GM23338 (cell line): ENCODE results near the gene SMCO2. TPM values are rescaled to one million over a fixed set of nuclear protein-coding genes. Genes with fewer than 3 reads are reported as not detected.

ENCODE experiments used
- ATAC-seq: fragments of 200-7000 bp; cut with Tn5 transposase; 3 replicates; pipeline ENCODE4 v1.9.1; 2020
- DNase-seq: peaks from one replicate; pipeline ENCODE4 v3.0.0-alpha.2; 2015; ENCODE audit warnings: low spot score
- H2AFZ ChIP-seq: fragments of 200-600 bp; sonication (generic); 2 replicates; pipeline ENCODE4 v1.8.0; 2016; ENCODE audit warnings: antibody characterized with exemption, mild to moderate bottlenecking, moderate library complexity
- H3F3A ChIP-seq: fragments of 200-600 bp; sonication (generic); replicated peaks from 2 replicates; pipeline ENCODE4 v1.8.0; 2017; ENCODE audit warnings: antibody characterized with exemption, mixed run types, low read depth
- H3K27ac ChIP-seq: fragments of 200-600 bp; sonication (generic); 2 replicates; pipeline ENCODE4 v1.6.1; 2016; ENCODE audit warnings: low read depth
- H3K27me3 ChIP-seq: fragments of 200-600 bp; sonication (generic); 2 replicates; pipeline ENCODE4 v1.8.0; 2016; ENCODE audit warnings: mild to moderate bottlenecking, mixed run types, moderate library complexity; ENCODE audit not compliant: insufficient read depth
- H3K36me3 ChIP-seq: fragments of 200-600 bp; sonication (generic); 2 replicates; pipeline ENCODE4 v1.8.0; 2016; ENCODE audit warnings: mild to moderate bottlenecking; ENCODE audit not compliant: insufficient read depth
- H3K4me1 ChIP-seq: fragments of 200-600 bp; sonication (generic); 2 replicates; pipeline ENCODE4 v1.8.0; 2016; ENCODE audit warnings: mild to moderate bottlenecking, moderate library complexity; ENCODE audit not compliant: insufficient read depth
- H3K4me2 ChIP-seq: fragments of 200-600 bp; sonication (generic); 2 replicates; pipeline ENCODE4 v1.7.1; 2017; ENCODE audit warnings: mixed run types
- H3K4me3 ChIP-seq: fragments of 200-600 bp; sonication (generic); 2 replicates; pipeline ENCODE4 v1.6.1; 2016; ENCODE audit warnings: mixed run types
- H3K79me2 ChIP-seq: fragments of 200-600 bp; sonication (generic); replicated peaks from 2 replicates; pipeline ENCODE4 v1.8.0; 2017; ENCODE audit warnings: mild to moderate bottlenecking; ENCODE audit not compliant: insufficient read depth
- H3K9me2 ChIP-seq: fragments of 200-600 bp; sonication (generic); 2 replicates; pipeline ENCODE4 v1.8.0; 2017; ENCODE audit not compliant: insufficient read depth
- H4K20me1 ChIP-seq: fragments of 200-600 bp; sonication (generic); replicated peaks from 2 replicates; pipeline ENCODE4 v1.8.0; 2017; ENCODE audit warnings: mild to moderate bottlenecking; ENCODE audit not compliant: insufficient read depth
- H3K27ac Mint-ChIP-seq: 2 replicates; pipeline ENCODE4 v1.8.0; 2020; ENCODE audit warnings: inconsistent platforms, mild to moderate bottlenecking, moderate library complexity, mixed read lengths
- H3K27me3 Mint-ChIP-seq: 3 replicates; pipeline ENCODE4 v1.8.0; 2022; ENCODE audit warnings: low read depth, mild to moderate bottlenecking, moderate library complexity, mixed read lengths, inconsistent platforms; ENCODE audit not compliant: insufficient read depth, poor library complexity
- H3K36me3 Mint-ChIP-seq: 3 replicates; pipeline ENCODE4 v1.8.0; 2021; ENCODE audit warnings: low read depth, mild to moderate bottlenecking, inconsistent platforms, moderate library complexity, mixed read lengths
- H3K4me1 Mint-ChIP-seq: 3 replicates; pipeline ENCODE4 v1.8.0; 2020; ENCODE audit warnings: mild to moderate bottlenecking, inconsistent platforms, mixed read lengths
- H3K4me3 Mint-ChIP-seq: 3 replicates; pipeline ENCODE4 v1.8.0; 2021; ENCODE audit warnings: moderate library complexity, mild to moderate bottlenecking, inconsistent platforms, mixed read lengths
- H3K9me3 Mint-ChIP-seq: 3 replicates; pipeline ENCODE4 v1.8.0; 2020; ENCODE audit warnings: moderate library complexity, mild to moderate bottlenecking, inconsistent platforms, mixed read lengths
- CREB1 ChIP-seq: fragments of 250-450 bp; sonication (Bioruptor Pico); IDR thresholded peaks from 2 replicates; pipeline ENCODE4 v1.5.0; 2020; ENCODE audit warnings: low read depth, mild to moderate bottlenecking, moderate library complexity
- ETS1 ChIP-seq: IDR thresholded peaks from 2 replicates; pipeline ENCODE4 v1.6.1; 2016; ENCODE audit warnings: antibody characterized with exemption
- JUNB ChIP-seq: IDR thresholded peaks from one replicate; pipeline ENCODE4 v1.6.1; 2016; ENCODE audit warnings: antibody characterized with exemption; ENCODE audit not compliant: unreplicated experiment
- NANOG ChIP-seq: IDR thresholded peaks from 2 replicates; pipeline ENCODE4 v1.6.1; 2016; ENCODE audit warnings: antibody characterized with exemption, borderline replicate concordance
- POLR2AphosphoS5 ChIP-seq: IDR thresholded peaks from 2 replicates; pipeline ENCODE4 v1.6.1; 2016; ENCODE audit warnings: antibody characterized with exemption, low read depth
- REST ChIP-seq: IDR thresholded peaks from one replicate; pipeline ENCODE4 v1.6.1; 2018; ENCODE audit warnings: antibody characterized with exemption; ENCODE audit not compliant: unreplicated experiment
- STAT1 ChIP-seq: IDR thresholded peaks from one replicate; pipeline ENCODE4 v1.6.1; 2016; ENCODE audit warnings: antibody characterized with exemption; ENCODE audit not compliant: unreplicated experiment
- ZNF114 ChIP-seq: fragments of 250-450 bp; sonication (Bioruptor Pico); IDR thresholded peaks from 2 replicates; pipeline ENCODE4 v1.5.0; 2020; ENCODE audit warnings: mild to moderate bottlenecking, moderate library complexity
- ZNF331 ChIP-seq: fragments of 250-450 bp; sonication (Bioruptor Pico); IDR thresholded peaks from 2 replicates; pipeline ENCODE4 v1.5.0; 2020; ENCODE audit warnings: low read depth, mild to moderate bottlenecking, moderate library complexity
- ZNF462 ChIP-seq: fragments of 250-450 bp; sonication (Bioruptor Pico); IDR thresholded peaks from 2 replicates; pipeline ENCODE4 v1.5.0; 2020; ENCODE audit warnings: mild to moderate bottlenecking, moderate library complexity
- polyA plus RNA-seq: library from polyadenylated mRNA; unstranded; fragments of >200 nt; fragmentation: Nextera tagmentation; extraction: Ambion mirVana; gene quantifications from 2 replicates; pipeline ENCODE4 v1.2.1, GENCODE V29; 2016
- total RNA-seq: library from RNA; depleted of rRNA; stranded (reverse); fragments of >200 nt; shearing (Covaris generic); gene quantifications from 2 replicates; pipeline ENCODE4 v1.2.3, GENCODE V29; 2014

SMCO2 gene
- total and polyA plus RNA-seq, 2 experiments from 2014 or later = 0.86 TPM; not detected in 1

- no peak for TF ChIP-seq CREB1 (CRISPR knock-in tag)
Observed at GRCh38 chr12:27516625-27517024, 70.1 kb downstream of the SMCO2 start (continued).

GRCh38 chr12:27517546-27517945, 71.0 kb downstream of the SMCO2 start:
- H3K27me3 ChIP-seq = no peaks in the 10 kb centered on the region
- no peak overlapping the region for H3K4me3 Mint-ChIP-seq
- DNase-seq (no peak), ATAC-seq (no peak)
- no peaks in the 10 kb centered on the region for H3K36me3 Mint-ChIP-seq
- H3K4me3 ChIP-seq = no peak overlapping the region
- H3K4me1 ChIP-seq = peaks cover 23% of the 10 kb centered on the region
- H3F3A ChIP-seq = no peaks in the 10 kb centered on the region
- no peaks in the 10 kb centered on the region for H3K9me3 Mint-ChIP-seq
- TF ChIP-seq STAT1 = no peak
- no peak for TF ChIP-seq JUNB
- no peaks in the 10 kb centered on the region for H3K36me3 ChIP-seq
- no peak overlapping the region for H3K27ac ChIP-seq
- peaks cover 3% of the 10 kb centered on the region for H3K27me3 Mint-ChIP-seq
- H3K27ac Mint-ChIP-seq = no peak overlapping the region
- H3K4me2 ChIP-seq = no peak overlapping the region
- H3K79me2 ChIP-seq = no peaks in the 10 kb centered on the region
- H3K4me1 Mint-ChIP-seq = peaks cover 24% of the 10 kb centered on the region
- no peaks in the 10 kb centered on the region for H3K9me2 ChIP-seq
- no peak overlapping the region for H2AFZ ChIP-seq
- no peaks in the 10 kb centered on the region for H4K20me1 ChIP-seq

GRCh38 chr12:27517961-27518665, 71.6 kb downstream of the SMCO2 start:
- Histone ChIP-seq H3K36me3 (no peaks in the 10 kb centered on the region), H2AFZ (no peak overlapping the region), H3K27ac (no peak overlapping the region), H3F3A (no peaks in the 10 kb centered on the region), H3K4me1 (peaks cover 29% of the 10 kb centered on the region), H3K27me3 (no peaks in the 10 kb centered on the region), H3K4me2 (no peak overlapping the region), H3K79me2 (no peaks in the 10 kb centered on the region), H3K4me3 (no peak overlapping the region), H3K9me2 (no peaks in the 10 kb centered on the region), H4K20me1 (no peaks in the 10 kb centered on the region)
- no peaks in the 10 kb centered on the region for H3K36me3 Mint-ChIP-seq
- DNase-seq (no peak), ATAC-seq (no peak)
- H3K9me3 Mint-ChIP-seq = no peaks in the 10 kb centered on the region
- peaks cover 26% of the 10 kb centered on the region for H3K4me1 Mint-ChIP-seq
- H3K4me3 Mint-ChIP-seq = no peak overlapping the region
- peaks cover 3% of the 10 kb centered on the region for H3K27me3 Mint-ChIP-seq
- no peak overlapping the region for H3K27ac Mint-ChIP-seq
- no peak for TF ChIP-seq ZNF462
- TF ChIP-seq REST = no peak
- TF ChIP-seq ZNF331 (CRISPR knock-in tag) = no peak
- TF ChIP-seq ETS1 = no peak
- no peak for TF ChIP-seq ZNF114
- TF ChIP-seq STAT1 = no peak
- no peak for TF ChIP-seq POLR2AphosphoS5
- TF ChIP-seq NANOG = no peak
